Fibroblast of skin of back (primary cell): ENCODE data around the gene EXD3.

Source experiments
- DNase-seq: peaks from one replicate; pipeline ENCODE4 v3.0.0-alpha.2; 2013

The EXD3 gene

DNA sequence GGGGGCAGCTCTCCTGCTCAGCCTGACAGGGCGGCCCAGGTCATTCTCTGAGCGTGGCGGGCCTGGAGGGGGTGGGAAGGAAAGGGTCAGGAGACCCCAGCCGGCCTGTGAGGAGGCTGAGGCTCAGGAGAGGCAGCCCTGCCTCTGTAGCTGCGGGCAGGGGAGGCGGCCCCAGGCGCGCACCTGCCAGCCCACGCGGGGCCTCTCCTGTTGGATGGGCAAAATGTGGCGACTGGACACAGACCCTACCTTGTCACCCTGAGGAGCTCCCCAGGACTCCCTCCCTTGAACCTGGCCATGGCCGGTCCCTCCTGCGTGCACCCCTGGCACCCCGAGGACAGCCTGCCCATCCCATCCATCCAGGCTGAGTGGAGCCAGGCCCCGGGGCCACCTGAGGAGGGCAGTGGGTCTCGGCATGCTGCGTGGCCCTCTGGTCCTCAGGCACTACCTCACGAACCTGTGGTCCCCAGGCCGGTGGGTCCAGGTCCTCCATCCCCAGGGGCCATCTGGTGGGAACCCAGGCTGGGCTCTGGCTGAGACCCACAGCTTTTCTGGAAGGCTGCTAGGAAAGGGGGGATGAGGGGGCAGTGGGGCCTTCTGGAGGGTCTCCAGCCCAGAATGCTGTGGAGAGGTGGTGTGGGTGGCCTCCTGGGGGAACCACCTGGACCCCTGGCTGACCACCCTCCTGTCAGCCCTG is 105.8 kb downstream of the EXD3 start:
- no peak for DNase-seq

DNA sequence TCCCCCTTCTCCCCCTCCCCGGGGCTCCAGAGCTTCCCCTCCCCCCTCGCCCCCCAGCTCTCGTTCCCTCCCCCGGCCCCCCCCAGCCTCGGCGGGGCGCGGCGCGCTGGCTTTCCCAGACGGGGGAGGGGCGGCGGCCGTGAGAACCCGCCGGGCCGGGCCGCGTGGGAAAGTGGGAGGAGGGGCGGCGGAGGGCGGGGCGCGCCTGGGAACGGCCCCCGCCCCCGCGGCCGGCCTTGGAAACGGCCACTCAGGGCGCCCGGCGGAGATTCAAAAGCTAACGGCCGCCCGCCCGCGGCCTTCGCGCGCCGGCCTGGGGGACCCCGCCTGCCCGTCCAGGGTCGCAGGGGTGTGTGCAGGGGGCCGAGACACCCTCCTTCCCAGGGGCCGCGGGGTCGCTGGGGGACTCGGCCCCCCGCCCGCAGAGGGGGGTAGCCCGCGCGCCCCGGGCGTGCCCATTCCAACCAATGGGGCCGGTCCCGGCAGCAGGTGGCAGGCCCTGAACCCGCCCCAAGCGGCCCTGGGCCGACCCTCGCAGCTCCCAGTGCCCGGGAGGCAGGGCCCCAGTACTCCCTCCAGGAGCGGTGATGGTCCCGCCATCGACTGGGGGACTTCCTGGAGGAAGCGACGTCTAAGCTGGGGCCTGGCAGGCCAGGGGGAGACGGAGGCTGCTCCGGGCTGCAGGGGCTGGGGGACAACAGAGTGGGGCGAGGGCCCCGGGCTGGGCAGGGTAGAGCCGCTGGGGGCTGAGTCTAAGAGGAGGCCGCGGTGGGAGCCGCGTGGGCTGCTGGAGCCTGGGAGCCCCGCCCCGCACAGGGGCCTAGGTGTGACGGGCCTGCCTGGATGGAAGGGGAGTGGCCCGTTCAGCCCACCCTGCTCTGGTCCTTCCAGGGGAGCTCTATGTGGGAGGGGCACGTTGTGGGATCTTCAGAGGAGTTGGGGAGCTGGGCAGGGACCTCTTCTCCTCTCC is 106.7 kb downstream of the EXD3 start:
- DNase-seq = peak; percentile 58

DNA sequence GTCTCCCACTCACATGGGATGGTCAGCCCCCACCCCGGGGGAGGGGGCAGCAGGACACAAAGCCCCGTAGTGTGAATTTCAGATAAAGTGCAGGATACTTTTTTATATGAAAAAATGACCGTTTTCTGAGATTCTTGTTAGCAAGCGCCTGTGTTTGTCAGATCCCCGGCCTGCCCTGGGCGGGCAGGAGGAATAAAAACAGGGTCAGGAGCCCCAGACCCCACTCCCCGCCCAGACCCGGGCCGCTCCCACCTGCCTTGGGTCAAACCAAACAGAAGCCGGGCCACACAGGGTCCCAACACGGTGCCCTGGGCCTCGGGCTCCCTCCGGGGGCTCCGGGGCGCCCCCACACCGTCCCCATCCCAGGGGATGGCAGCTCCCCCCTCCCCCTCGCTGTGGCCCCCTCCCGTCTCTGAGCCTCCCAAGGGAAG is 107.4 kb downstream of the EXD3 start:
- no peak for DNase-seq

DNA sequence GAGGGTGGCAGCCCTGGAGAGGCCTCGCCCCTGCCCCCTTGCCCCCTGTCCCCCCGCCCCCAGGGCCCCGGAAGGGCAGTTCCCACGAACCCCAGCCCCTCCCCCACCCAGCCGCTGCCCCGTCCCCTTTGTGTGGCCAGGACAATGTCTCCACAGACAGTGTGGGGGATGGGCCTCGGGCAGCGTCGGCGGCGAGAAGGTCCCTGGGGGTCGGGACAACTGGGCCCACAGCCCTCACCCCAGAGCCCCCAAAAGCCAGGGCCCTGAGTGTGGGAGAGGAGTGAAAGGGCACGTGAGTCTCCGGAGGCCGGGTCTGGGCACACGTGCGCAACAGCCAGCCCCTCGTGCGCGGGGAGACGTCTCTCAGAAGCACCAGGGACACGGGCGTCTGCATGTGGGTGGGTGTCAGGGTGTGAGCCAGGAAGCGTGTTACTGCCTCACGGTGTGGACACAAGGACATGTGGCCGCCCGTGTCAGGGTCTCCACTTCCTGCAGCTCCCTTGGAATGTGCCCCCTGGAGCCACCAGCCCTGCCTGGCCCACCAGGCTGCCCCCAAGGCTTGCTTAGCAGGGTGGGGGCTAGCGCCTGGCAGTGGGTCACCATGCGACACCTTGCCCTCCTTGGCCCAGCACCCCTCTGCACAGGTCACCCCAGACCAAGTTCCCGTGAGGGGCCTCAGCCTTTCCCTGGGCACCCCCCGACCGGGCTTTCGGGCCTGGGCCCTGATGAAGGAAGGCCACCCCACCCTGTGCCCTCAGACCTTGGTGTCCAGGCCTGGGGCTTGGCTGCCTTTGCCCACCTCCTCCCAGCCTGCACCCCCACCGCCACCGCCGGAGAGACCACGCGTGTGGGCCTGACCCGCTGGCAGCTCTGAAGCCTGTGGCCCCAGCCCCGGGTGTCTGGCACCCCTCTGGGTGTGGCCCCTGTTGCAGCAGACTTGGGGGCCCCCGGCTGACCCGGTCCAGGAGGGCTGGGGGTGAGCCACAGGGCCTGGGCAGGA is 108.1 kb downstream of the EXD3 start:
- no peak for DNase-seq

DNA sequence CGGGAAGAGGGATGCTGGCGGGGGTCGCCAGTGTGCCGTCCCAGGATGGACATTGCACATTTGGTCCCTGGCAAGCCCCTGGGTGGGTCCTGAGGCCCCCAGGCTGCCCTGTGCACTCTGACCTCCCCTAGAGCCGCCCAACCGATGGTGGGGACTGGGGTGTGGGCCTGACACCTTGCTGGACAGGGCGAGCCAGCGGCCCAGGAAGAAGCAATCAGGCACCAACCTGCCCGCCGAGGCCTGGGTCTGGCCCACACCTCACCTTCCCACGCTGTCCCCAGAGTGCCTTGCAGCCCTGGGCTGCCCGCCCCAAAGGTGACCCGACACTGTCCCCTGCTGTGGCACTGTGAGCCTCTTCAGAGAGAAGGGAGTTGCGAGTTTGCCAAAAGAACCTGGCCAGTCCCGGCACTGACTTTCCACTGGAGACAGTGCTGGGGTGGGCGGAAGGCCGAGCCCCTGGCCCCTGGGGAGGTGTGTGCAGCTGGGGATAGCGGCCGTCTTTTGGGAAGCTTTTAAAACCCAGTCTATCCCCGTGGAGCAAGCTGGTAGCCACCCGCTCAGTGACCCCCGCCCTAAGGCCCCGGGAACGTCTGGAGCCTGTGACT is 108.9 kb downstream of the EXD3 start:
- no peak for DNase-seq

DNA sequence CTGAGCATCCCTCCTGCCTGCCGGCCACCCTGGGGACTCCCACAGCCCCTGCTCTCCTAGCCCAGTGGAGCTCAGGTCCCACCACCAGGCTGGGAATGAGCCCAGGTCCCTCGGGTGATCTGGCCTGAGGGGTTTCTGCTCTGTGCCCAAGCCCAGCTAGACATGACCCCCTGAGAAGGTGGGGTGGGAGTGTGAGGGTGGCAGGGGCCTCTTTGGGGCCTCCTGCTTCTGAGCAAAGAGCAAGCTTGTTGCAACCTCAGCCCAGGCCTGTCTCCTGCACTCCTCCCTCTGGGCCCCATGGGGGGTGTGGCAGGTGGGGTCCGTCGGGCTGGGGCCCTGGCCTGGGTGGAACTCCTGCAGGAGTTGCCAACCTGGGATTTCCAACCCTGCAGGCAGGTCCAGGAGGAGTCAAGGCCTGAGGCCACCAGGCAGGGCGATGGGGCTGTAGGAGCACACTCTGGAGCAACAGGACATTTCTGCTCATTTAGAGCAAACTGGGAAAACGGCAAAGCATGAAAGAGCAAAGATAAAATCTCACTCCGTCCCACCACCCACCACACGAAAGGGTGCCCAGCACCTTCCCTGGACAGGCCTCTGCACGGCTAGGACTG is 109.5 kb downstream of the EXD3 start:
- no peak for DNase-seq

DNA sequence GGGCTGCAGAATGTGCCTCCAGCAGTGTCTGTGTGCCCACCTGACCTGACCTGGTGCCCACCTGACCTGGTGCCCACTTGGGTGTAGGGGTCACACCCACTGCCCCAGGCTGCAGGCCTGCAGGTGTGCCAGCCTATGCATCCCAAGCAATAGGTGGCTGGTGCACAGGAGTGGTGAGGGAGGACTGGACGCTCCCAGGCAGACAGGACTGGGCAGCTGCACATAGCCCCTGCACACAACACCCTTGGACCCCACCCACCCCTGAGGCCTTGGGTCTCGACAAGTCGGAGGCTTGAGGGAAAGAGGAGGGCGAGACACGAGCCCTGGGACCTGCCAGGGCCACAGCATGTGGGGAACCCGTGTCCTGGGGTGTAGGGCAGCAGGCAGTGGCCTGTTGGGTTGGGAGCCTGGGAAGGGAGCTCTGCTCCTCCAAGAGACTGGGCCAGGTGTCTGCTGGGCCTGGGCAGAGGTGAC is 110.1 kb downstream of the EXD3 start:
- no peak for DNase-seq

DNA sequence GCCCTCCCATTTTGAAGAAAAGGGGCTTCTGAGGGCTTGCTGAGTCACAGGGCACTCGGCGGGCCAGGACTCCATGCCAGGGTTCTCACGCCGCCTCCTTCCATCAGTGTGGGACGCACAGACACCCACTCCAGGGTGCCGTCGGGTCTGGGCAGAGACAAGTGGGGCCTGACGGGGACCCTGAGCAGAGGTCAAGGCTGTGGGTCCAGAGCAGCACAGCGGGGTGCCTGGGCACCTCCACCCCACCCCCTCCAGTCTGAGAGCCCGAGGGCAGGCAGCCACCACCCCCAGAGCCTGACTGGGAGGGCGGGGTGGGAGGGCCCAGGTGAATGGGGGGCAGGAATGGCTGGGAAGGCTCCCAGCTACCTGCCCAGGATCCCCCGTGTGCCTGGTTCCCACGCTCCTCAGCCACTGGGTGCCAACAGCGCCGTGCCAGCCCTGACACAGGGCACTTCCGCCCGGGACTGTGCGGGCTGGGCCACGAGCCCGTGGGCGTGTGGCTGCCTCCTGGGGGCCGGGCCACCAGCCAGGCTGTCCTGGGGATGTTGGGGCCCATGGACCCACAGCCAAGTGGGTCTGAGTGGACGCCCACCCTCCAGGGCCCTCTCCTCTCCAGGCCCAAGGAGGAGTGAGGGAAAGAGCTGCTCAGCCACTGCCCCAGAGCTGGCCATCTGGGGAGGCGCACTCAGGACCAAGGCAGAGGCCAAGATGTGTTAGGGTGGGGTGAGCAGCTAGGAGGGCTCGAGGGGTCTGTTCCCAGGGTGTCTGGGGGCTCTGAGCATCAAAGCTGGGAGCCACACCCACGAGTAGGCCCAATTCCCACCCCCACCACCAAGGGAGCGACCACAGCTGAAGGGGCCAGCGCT is 110.7 kb downstream of the EXD3 start:
- no peak for DNase-seq

DNA sequence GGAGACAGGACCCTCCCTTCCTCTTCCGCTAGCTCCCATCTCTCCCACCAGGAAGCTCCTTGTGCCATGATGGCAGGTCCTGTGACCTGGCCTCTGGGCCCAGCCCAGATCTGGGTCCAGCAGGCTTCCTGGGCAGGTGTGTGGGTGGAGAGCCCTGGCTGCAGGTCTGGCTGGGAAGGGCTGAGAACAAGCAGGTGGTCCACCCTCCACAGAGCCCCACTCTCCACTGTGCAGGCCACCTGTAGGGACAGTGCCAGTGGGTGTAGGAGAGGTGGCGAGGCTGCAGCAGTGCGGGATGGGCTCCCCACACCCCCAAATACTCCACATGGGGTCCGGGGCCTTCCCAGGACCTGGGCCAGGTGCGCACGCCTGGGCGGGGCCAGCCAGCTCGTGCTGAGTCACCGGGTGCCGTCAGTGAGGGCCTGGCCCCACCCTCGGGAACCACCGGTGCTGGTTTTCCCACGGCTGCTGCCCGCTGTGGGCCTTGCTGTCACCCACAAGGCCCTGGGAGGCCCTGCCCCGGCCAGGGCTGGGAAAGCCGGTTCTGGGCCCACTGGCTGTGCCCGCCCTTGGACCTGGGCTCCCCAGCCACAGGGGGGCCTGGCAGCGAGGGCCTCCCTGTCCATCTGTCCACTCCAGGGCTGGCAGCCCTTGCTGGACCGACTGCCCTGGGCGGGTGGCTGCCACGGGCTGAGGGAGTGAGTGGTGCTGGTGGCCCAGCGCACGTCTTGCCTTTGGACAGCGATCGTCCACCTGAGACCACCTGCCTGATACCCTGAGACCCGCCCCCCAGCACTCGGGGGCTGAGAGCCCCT is 111.6 kb downstream of the EXD3 start:
- DNase-seq = no peak

DNA sequence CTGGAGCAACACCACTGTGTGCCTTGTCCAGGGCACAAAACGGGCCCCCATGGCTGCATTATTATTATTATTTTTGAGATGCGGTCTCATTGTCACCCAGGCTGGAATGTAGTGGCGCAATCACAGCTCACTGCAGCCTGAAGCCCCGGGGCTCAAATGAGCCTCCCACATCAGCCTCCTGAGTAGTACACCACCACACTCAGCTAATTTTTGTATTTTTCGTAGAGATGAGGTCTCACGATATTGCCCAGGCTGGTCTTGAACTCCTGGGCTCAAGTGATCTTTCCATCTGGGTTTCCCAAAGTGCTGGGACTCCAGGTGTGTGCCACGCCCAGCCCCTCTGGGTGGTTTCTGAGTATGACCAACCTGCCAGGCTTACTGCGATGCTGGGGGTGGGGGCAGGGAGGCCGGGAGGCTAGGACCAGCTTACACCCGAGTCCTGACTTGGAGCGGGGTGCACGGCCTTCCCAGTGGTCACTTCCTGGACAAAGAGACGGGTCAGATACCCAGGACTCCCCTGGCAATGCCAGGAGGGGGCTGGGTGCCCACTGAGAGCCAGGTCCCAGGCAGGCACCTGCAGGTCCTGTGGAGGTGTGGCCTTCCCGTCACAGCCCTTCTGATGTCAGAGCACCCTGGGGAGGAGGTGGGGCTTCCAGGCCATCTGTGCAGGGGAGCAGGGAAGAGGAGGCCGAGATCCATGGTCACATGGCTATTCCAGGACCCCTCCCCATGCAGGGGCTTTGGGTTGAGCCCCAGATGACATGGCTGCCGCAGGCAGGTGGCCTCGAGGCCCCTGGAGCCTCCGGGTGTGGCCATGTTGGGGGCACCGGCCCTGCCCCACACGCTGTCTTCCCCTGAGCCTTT is 112.5 kb downstream of the EXD3 start:
- DNase-seq = no peak

DNA sequence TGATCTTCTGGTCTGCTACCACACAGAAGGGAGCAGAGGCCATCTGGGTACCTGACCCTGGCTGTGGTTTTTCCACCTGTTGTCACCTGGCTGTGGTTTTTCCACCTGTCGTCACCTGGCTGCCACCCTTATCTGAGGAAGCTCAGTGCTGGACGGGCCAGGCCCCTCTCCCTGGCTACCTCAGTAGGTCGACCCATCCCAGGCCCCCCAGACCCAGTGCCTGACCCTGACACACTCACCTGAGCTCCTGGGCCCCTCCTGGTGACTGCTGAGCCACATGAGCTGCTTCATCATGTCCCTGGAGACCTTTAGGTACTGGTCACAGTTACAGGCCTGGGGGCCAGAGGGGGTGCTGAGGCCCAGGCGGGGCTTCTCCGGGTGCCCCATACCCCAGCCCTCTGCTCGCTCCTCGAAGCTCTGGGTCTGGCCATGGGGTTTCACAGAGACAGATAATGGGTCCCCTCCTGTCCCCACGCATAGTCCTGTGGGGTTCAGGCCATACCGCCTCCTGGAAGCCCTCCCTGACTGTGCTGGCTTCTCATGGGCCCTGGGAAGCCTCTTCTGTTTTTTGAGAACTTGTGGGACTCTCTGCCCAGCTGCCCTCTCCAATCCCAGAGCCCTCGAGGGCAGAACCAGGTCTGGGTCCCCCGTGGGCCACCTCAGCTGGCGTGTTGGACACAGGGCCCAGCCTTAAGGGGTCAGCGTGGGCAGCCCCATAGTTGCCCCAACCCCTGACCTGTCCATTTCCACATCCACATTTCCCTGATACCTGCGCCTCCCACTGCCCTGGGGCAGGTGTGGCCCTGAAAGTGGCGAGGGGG is 113.4 kb downstream of the EXD3 start:
- DNase-seq = no peak

DNA sequence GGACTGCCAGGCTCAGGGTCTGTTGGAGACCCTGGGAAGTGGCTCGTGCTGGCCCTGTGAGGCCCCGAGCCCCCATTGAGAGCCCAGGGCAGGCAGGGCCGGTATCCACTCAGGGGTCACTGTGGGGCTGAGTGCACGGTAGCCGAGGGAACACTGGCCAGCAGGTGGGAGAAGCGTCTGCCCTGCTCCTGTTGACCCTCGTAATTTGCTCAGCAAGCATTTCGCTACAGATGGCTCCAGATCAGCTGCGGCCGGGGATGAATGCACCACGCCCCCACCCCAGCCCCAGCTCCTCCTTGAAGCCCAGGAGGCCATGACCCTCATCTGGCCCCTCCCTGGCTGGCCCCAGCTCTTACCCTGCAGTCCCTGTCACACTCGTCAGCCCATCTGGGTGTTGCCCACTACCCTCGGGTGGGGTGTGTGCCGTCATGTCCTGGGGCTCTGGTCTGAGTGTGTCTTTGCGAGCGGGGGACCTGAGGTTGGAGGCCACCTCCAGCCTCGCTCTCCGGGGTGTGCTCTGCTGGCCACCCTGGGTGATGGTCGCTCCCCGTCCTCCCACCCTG is 114.8 kb downstream of the EXD3 start:
- DNase-seq = no peak

DNA sequence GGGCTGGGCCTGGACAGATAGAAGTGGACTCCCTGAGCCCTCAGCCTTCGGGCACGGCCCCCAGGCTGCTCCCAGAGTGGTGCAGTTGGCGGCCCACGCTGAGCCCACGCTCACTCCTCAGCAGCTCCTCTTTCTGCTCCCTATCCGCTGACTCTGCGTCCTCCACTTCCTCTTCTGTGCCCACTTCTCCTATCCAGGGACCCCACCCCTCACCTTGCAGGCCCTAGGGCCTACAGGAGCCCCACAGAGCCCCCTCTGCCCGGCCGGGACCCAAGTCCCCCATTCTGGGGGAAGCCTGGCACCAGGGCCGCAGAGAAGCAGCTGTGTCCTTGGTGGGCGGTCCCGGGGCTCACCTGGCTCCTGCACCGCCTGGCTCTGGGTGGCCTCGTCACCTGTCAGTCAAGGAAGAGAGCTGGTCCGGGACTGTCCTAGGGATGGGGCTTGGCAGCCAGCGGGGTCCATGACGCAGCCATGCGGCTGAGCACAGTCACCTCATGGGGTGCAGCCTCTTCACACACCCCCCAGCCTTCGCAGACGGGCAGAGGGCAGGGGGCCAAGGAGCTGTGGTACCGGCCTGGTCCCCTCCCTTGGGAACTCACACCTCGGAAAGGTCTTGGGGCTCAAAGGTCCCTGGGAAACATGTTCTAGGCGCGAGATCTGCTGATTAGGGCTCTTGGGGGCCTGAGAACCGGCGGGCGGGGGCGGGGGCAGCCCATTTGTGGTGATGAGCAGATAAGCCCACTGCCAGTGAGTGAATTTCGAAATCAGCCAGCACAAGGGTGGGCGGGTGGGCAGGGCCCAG is 115.5 kb downstream of the EXD3 start:
- DNase-seq = no peak

DNA sequence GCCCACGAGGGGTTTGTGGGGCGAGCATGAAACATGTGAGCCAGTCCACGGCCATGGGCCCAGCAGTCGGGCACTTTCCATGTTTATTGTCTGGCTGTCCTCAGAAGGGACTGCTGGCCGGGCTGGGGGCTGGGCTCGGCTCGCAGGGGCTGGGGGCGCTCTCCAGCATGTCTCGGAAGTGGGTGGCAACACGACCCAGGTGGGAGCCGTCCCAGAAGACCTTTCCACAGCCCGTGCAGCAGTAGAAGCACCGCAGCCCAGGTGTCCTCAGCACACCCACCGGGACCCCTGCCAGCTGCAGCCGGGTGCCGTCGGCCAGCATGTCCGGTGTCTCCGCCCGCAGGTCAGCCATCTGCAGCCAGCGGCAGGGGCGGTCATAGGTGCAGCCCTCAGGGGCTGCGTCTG is 116.1 kb downstream of the EXD3 start:
- no peak for DNase-seq

DNA sequence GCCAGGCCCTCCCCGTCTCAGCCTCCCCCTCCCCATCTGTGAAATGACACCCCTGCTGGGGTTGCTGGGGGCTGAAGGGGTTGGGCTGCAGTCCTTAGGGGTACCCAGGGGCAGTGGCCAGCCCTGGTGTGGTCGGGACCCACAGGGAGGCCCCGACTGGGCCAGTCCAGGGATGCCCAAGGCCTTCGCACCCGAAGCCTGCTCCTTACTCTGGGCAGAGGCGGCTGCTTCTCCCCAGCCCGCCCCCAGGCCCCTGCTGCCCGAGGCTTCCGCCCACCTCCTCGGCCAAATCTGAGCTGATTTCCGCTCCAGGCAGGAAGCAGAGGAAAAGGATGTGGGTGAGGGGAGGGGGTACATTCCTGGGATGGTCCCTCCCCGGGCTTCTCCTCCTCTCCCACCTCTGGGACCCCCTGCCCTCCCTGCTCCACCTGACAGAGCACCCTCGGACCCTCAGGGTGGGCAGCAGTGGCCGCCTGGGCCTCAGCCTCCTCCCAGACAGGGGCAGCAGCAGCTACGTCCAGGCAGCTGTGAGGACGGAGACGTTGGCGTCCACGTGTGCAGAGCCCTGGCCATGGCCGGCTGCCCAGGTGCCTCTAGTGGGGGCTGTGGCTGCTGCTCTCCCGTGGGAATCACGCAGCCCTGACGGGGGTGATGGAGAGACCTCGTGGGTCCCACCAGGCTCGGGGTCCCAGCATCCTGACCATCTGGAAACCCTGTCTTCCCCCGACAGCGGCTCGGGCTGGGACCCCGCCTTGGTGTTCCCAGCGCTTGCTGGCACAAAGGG is 116.7 kb downstream of the EXD3 start:
- DNase-seq = no peak

DNA sequence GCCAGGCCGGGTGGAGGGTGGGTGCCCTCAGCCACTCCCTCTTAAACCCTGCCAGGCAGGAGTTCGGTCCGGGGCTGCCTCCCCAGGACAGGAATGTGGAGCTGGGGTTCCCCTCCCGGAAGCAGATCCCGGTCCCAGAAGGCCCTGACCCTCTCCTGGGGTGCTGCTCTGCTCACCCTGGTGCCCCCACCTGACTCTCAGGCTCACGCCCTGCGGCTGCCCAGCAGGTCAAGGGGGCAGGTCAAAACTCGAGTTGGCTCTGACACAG is 117.2 kb downstream of the EXD3 start:
- DNase-seq = no peak
